NCI-H2107 treated with DMSO at 0.1 percent for 48 hours (cell line): ENCODE measurements around the gene SLC9A9.

Source experiments
- DNase-seq: peaks from one replicate; lab custom pipeline; 2025; ENCODE audit not compliant: unreplicated experiment; lab: John Stamatoyannopoulos, UW

SLC9A9 gene

GRCh38 chr3:143604402-143605185, 243.7 kb downstream of the SLC9A9 start:
- DNase-seq = no peak

GRCh38 chr3:143603774-143604173, 244.5 kb downstream of the SLC9A9 start:
- DNase-seq = no peak

- DNase-seq = no peak
These were observed 246.4 kb downstream of the SLC9A9 start for GRCh38 chr3:143601723-143602484.

GRCh38 chr3:143600756-143601718, 247.2 kb downstream of the SLC9A9 start:
- DNase-seq = no peak

GRCh38 chr3:143597774-143598652, 250.3 kb downstream of the SLC9A9 start:
- peak; percentile 56 for DNase-seq

GRCh38 chr3:143596957-143597642, 251.2 kb downstream of the SLC9A9 start:
- no peak for DNase-seq

GRCh38 chr3:143595456-143596077, 252.7 kb downstream of the SLC9A9 start:
- DNase-seq = no peak

- no peak for DNase-seq
These were observed 254.1 kb downstream of the SLC9A9 start for GRCh38 chr3:143594206-143594605.

GRCh38 chr3:143590660-143591059, 257.6 kb downstream of the SLC9A9 start:
- DNase-seq = no peak

GRCh38 chr3:143586576-143586975, 261.7 kb downstream of the SLC9A9 start:
- no peak for DNase-seq

- no peak for DNase-seq
These were observed 262.4 kb downstream of the SLC9A9 start for GRCh38 chr3:143585720-143586456.

GRCh38 chr3:143584474-143584873, 263.8 kb downstream of the SLC9A9 start:
- DNase-seq = no peak

- no peak for DNase-seq
These were observed 266.1 kb downstream of the SLC9A9 start for GRCh38 chr3:143581972-143582722.

GRCh38 chr3:143578810-143579435, 269.3 kb downstream of the SLC9A9 start:
- no peak for DNase-seq

- DNase-seq = no peak
These were observed 271.5 kb downstream of the SLC9A9 start for GRCh38 chr3:143576568-143577270.

- DNase-seq = no peak
These were observed 273.3 kb downstream of the SLC9A9 start for GRCh38 chr3:143574933-143575332.
